GM10266 (cell line): ENCODE measurements around the gene SMYD2.

Experiments
- DNase-seq: peaks from one replicate; pipeline ENCODE4 v3.0.0; 2012; ENCODE audit errors: extremely low spot score
- CTCF ChIP-seq: IDR thresholded peaks from 2 replicates; pipeline ENCODE4 v1.5.1; 2012; ENCODE audit warnings: mild to moderate bottlenecking, low read depth; ENCODE audit not compliant: control insufficient read depth, insufficient read depth; ENCODE audit errors: missing control alignments

SMYD2 gene

GRCh38 chr1:214377886-214378285 lies 96.9 kb downstream of the SMYD2 start:
- no peak for DNase-seq

GRCh38 chr1:214378492-214378891 lies 97.5 kb downstream of the SMYD2 start:
- no peak for TF ChIP-seq CTCF
- DNase-seq: no peak

More at GRCh38 chr1:214377886-214378285, 96.9 kb downstream of the SMYD2 start:
- no peak for TF ChIP-seq CTCF

- no peak for TF ChIP-seq CTCF
- no peak for DNase-seq
Measured at GRCh38 chr1:214379236-214379970, 98.4 kb downstream of the SMYD2 start.

GRCh38 chr1:214380396-214380795 lies 99.4 kb downstream of the SMYD2 start:
- no peak for DNase-seq
- TF ChIP-seq CTCF: no peak

GRCh38 chr1:214380986-214381695 lies 100.2 kb downstream of the SMYD2 start:
- DNase-seq: no peak
- no peak for TF ChIP-seq CTCF

GRCh38 chr1:214383381-214384372 lies 102.7 kb downstream of the SMYD2 start:
- TF ChIP-seq CTCF: no peak
- no peak for DNase-seq
